RCC 7860 (cell line): Measurements from ENCODE around the gene TTC14.

Experiments
- DNase-seq: peaks from one replicate; pipeline ENCODE4 v3.0.0-alpha.2; 2015; ENCODE audit warnings: low spot score
- FAIRE-seq: peaks from 2 replicates; lab custom pipeline; 2012; peaks lifted over from hg19 to GRCh38; lab: Jason Lieb, UNC

Gene TTC14

GRCh38 chr3:180631317-180631716 lies 29.4 kb downstream of the TTC14 start:
- DNase-seq: no peak
- no peak for FAIRE-seq

GRCh38 chr3:180633722-180634121 lies 31.8 kb downstream of the TTC14 start:
- DNase-seq (no peak), FAIRE-seq (no peak)

GRCh38 chr3:180640987-180641386 lies 39.0 kb downstream of the TTC14 start:
- DNase-seq (no peak), FAIRE-seq (no peak)

GRCh38 chr3:180646187-180646790 lies 44.3 kb downstream of the TTC14 start:
- FAIRE-seq (no peak), DNase-seq (no peak)

- FAIRE-seq (no peak), DNase-seq (no peak)
Measured at GRCh38 chr3:180656406-180656805, 54.4 kb downstream of the TTC14 start.

- FAIRE-seq: no peak
- DNase-seq: no peak
Measured at GRCh38 chr3:180657094-180657493, 55.1 kb downstream of the TTC14 start.
